Measurements from ENCODE around the gene SIGLEC8.

DNA sequence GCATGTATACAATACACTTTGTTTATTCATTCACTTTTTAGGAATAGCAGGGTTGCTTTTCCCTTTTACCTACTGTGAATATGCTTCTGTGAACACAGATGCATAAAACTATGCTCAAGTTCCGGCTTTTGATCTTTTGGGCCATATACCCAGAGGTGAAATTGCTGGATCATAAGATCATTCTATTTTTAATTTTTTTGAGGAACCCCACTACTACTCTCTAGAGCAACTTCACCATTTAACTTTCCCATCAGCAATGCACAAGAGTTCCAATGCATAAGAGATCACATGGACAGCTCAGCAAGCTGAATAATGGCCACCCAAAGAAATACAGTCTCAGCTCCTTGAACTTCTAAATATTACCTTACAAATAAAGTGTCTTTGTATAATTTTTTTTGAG, 23.8 kb downstream of the SIGLEC8 start:
- TF ChIP-seq POLR2A (IDR thresholded peaks at IDR 0.05; ENCODE audit: low read depth, low read length) (no peak), POLR2AphosphoS5 (IDR thresholded peaks at IDR 0.05; ENCODE audit: low read depth, low read length) (no peak)

Data from GM12892 (cell line).